Left lobe of liver (tissue), 1 donor: ENCODE measurements around the gene FBXO34. TPM values are rescaled to one million over a fixed set of nuclear protein-coding genes. Genes with fewer than 3 reads are reported as not detected.

ENCODE experiments used
- total RNA-seq: library from RNA; stranded (reverse); gene quantifications from one replicate; pipeline ENCODE4 v1.2.1, GENCODE V29; 2021
- donor health status: DM: no; HTN: yes; CAD: no.

FBXO34 gene
- total RNA-seq, 1 donor from 2014 or later = 5.8 TPM

Other genes starting within 250 kb of the FBXO34 start
- gene WDHD1, start 244.3 kb upstream of the FBXO34 start, total RNA-seq = 1.3 TPM
- gene SOCS4, start 244.2 kb upstream of the FBXO34 start, total RNA-seq = 4.5 TPM
- gene MAPK1IP1L, start 219.8 kb upstream of the FBXO34 start, total RNA-seq = 25.5 TPM
- 3.9 TPM for gene LGALS3, start 142.2 kb upstream of the FBXO34 start, total RNA-seq
- 0.33 TPM for gene DLGAP5, start 79.8 kb upstream of the FBXO34 start, total RNA-seq
- 4.1 TPM for gene ATG14, start 140.4 kb downstream of the FBXO34 start, total RNA-seq
- not detected for gene TBPL2, start 169.2 kb downstream of the FBXO34 start, total RNA-seq